Gastroesophageal sphincter (tissue), 4 donors: ENCODE measurements around the gene SPON1. TPM values are rescaled to one million over a fixed set of nuclear protein-coding genes. Genes with fewer than 3 reads are reported as not detected.

ENCODE experiments used
- ATAC-seq: fragments of 150-250 bp; one replicate; pipeline ENCODE4 v1.9.1; 2016; ENCODE audit warnings: mild to moderate bottlenecking, moderate library complexity
- H3K27ac ChIP-seq, 4 donors: fragments of 200-600 bp; sonication (generic) in 3 of 4; 1 replicate in 3 of 4; 2 replicates in 1 of 4; pipeline ENCODE4 v1.5.1; 2016 to 2019
- H3K27me3 ChIP-seq: fragments of 200-600 bp; sonication (generic); one replicate; pipeline ENCODE4 v1.5.1; 2019
- H3K36me3 ChIP-seq, 2 donors: fragments of 200-600 bp; sonication (generic); one replicate each; pipeline ENCODE4 v1.5.1; 2019; ENCODE audit warnings: control low read depth in 1 of 2
- H3K4me1 ChIP-seq, 3 donors: fragments of 200-600 bp; sonication (generic); 1 replicate in 2 of 3; 2 replicates in 1 of 3; pipeline ENCODE4 v1.5.1; 2016 to 2019; ENCODE audit warnings: control low read depth in 2 of 3
- H3K4me3 ChIP-seq, 2 donors: fragments of 200-600 bp; sonication (generic); one replicate each; pipeline ENCODE4 v1.5.1; 2019; ENCODE audit warnings: mild to moderate bottlenecking in 1 of 2, moderate library complexity in 1 of 2
- H3K9me3 ChIP-seq, 3 donors: fragments of 200-600 bp; sonication (generic); one replicate each; pipeline ENCODE4 v1.5.1; 2017 to 2019; ENCODE audit warnings: control low read depth in 2 of 3
- EP300 ChIP-seq: sonication (generic); formaldehyde crosslinking; IDR thresholded peaks from one replicate; pipeline ENCODE4 v1.6.1; 2017; ENCODE audit warnings: antibody characterized with exemption, mild to moderate bottlenecking
- POLR2A ChIP-seq, 2 donors: fragments of 450-650 bp; IDR thresholded peaks; one replicate each; pipeline ENCODE4 v1.6.1; 2017; ENCODE audit warnings: antibody characterized with exemption in 2 of 2, mild to moderate bottlenecking in 2 of 2, moderate library complexity in 1 of 2
- POLR2AphosphoS5 ChIP-seq: sonication (generic); formaldehyde crosslinking; IDR thresholded peaks from one replicate; pipeline ENCODE4 v1.6.1; 2017; ENCODE audit warnings: antibody characterized with exemption
- WGBS, 2 donors: methylation state at CpG; one replicate each; pipeline ENCODE4 v1.1.5; 2018; ENCODE audit warnings: low coverage in 1 of 2; 5-methylcytosine and 5-hydroxymethylcytosine counted together
- total RNA-seq, 4 donors: library from RNA; depleted of rRNA; stranded (reverse); fragments of >200 nt; gene quantifications; one replicate each; pipeline ENCODE4 v1.1.0, GENCODE V29; 2016
- TF ChIP-seq, protein P1 (sequence below), 4 experiments: fragments of 200-600 bp in 2 of 4; fragments of 450-650 bp in 2 of 4; sonication (generic) in 1 of 4; IDR thresholded peaks; one replicate each; pipeline ENCODE4 v1.5.1; 2017 to 2019; ENCODE audit warnings: antibody characterized with exemption in 4 of 4, mild to moderate bottlenecking in 2 of 4, moderate library complexity in 2 of 4

The SPON1 gene
- total RNA-seq, 4 donors from 2014 or later, result 11.0 to 121 (median 64.6) TPM

DNA sequence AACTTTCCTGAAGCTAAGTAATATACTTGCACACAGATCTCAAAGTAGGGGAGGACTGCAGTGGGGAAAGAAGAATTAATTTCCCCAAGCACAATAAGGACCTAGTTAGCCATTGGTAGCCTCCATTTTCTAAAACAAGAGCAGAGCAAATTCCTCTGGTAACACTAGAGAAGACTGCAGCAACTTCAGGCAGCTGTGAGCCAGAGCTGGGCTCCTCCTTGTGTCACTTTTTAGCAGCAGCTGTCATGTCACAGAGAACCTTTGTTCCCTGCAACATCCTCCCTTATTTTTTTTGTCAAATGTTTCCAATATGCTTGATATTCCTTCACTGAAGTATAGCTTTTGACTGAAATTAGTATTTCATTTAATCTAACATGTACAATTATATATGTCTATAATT lies 342.1 kb downstream of the SPON1 start:
- no peak for ATAC-seq
- TF ChIP-seq POLR2AphosphoS5 (no peak), POLR2A (IDR thresholded peaks at IDR 0.05) (no peak), EP300 (no peak)
- TF ChIP-seq, protein P1, sequence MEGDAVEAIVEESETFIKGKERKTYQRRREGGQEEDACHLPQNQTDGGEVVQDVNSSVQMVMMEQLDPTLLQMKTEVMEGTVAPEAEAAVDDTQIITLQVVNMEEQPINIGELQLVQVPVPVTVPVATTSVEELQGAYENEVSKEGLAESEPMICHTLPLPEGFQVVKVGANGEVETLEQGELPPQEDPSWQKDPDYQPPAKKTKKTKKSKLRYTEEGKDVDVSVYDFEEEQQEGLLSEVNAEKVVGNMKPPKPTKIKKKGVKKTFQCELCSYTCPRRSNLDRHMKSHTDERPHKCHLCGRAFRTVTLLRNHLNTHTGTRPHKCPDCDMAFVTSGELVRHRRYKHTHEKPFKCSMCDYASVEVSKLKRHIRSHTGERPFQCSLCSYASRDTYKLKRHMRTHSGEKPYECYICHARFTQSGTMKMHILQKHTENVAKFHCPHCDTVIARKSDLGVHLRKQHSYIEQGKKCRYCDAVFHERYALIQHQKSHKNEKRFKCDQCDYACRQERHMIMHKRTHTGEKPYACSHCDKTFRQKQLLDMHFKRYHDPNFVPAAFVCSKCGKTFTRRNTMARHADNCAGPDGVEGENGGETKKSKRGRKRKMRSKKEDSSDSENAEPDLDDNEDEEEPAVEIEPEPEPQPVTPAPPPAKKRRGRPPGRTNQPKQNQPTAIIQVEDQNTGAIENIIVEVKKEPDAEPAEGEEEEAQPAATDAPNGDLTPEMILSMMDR (IDR thresholded peaks at IDR 0.05), result no peak
- H3K9me3 ChIP-seq, result no peaks in the 10 kb centered on the region
- H3K4me3 ChIP-seq, result no peak overlapping the region
- H3K27me3 ChIP-seq, result no peaks in the 10 kb centered on the region
- H3K4me1 ChIP-seq, result peaks cover 2 to 40% (median 6%) of the 10 kb centered on the region in 3 donors
- no peaks in the 10 kb centered on the region for H3K36me3 ChIP-seq
- no peak overlapping the region for H3K27ac ChIP-seq

DNA sequence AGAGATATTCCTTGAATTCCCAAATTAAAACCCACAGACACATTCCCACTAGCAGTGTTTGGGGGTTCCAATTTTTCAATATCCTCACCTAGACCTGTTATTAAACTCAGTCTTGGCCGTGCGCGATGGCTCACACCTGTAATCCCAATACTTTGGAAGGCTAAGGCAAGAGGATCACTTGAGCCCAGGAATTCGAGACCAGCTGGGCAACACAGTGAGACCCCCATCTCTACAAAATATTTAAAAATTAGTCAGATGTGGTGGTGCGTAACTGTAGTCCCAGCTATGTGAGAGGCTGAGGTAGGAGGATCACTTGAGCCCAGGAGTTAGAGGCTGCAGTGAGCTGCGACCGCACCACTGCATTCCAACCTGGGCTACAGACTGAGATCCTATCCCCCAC lies 343.1 kb downstream of the SPON1 start:
- ATAC-seq, result no peak
- WGBS, 2 donors, result 82 to 98% methylated on average over 2 to 7 of the region's 7 CpGs
- Histone ChIP-seq H3K4me3 (no peak overlapping the region), H3K27ac (no peak overlapping the region), H3K4me1 (peaks cover 0 to 40% (median 2%) of the 10 kb centered on the region in 3 donors), H3K27me3 (no peaks in the 10 kb centered on the region), H3K36me3 (no peaks in the 10 kb centered on the region), H3K9me3 (no peaks in the 10 kb centered on the region)
- TF ChIP-seq EP300 (no peak), POLR2AphosphoS5 (no peak), POLR2A (IDR thresholded peaks at IDR 0.05) (no peak)
- TF ChIP-seq, protein P1 (IDR thresholded peaks at IDR 0.05), result no peak

DNA sequence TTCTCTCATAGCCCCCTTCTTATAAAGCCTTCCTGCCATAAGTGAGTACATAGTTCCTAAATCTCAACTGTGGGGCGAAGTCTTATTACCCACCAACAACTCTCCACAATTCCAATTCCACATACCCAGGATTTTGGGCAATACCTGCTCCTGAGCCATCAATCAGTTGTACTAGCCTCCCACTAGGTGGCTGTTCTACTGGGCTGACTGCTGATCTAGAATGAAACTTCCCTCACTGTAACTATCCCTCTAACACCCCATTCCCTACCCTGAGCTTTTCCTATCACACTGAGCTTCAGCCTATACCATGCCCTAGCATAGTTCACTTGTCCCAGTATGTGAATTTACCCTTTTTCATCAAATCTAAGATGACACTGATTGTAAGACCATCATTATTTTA lies 344.0 kb downstream of the SPON1 start:
- no peak overlapping the region for H3K27ac ChIP-seq
- no peaks in the 10 kb centered on the region for H3K36me3 ChIP-seq
- H3K9me3 ChIP-seq, result no peaks in the 10 kb centered on the region
- no peaks in the 10 kb centered on the region for H3K27me3 ChIP-seq
- TF ChIP-seq POLR2AphosphoS5, result no peak
- TF ChIP-seq, protein P1 (IDR thresholded peaks at IDR 0.05), result no peak
- TF ChIP-seq POLR2A (IDR thresholded peaks at IDR 0.05), result no peak
- TF ChIP-seq EP300, result no peak
- H3K4me3 ChIP-seq, result no peak overlapping the region
- WGBS, 2 donors, result 92% methylated on average over 1 of the region's 1 CpG; no CpG with 5 or more reads in 1 of the 2 donors
- no peak for ATAC-seq
- H3K4me1 ChIP-seq, result peaks cover 0 to 43% (median 2%) of the 10 kb centered on the region in 3 donors

DNA sequence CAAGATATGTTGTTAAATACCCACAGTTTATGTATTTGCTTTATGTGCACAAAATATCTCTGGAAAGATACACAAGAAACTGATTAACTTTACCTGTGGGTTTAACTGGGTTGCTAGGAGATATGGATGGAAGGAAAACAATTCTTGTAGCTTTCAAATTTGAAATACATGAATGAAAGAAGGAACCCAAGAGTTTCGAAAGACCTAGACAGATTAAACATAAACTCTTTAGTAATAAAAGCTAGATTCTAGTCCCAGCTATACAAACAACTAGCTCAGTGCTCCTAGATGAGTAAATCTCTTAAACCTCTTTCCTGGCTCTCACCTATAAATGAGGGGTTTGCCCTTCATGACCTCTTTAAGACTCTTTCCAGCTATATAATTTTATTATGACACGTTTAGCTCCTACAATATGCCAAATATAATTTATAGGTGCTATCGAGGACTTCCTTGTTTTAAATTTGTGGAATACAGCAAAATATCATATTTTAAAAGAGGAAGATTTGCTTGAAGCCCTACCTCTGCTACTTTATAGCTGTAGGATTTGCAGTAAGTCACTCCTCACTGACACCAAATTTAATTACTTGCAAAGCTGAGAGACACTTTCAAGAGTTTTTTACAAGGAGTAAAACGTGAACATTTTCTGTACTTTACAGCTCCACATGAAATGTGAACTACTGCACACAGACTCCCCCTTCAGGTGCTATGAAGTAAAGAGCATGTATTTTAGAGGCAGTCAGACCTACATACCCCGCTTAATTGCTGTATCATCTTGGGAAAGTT lies 345.8 kb downstream of the SPON1 start:
- no peak for ATAC-seq
- Histone ChIP-seq H3K4me1 (peaks cover 2 to 60% (median 9%) of the 10 kb centered on the region in 3 donors), H3K27ac (no peak overlapping the region), H3K36me3 (no peaks in the 10 kb centered on the region), H3K27me3 (no peaks in the 10 kb centered on the region), H3K9me3 (no peaks in the 10 kb centered on the region), H3K4me3 (no peak overlapping the region)
- TF ChIP-seq POLR2AphosphoS5, result no peak
- TF ChIP-seq, protein P1 (IDR thresholded peaks at IDR 0.05), result peak; percentile 25 to 53 (median 52)
- no peak for TF ChIP-seq POLR2A (IDR thresholded peaks at IDR 0.05)
- WGBS, 2 donors, result 33 to 35% methylated on average over 5 of the region's 5 CpGs

DNA sequence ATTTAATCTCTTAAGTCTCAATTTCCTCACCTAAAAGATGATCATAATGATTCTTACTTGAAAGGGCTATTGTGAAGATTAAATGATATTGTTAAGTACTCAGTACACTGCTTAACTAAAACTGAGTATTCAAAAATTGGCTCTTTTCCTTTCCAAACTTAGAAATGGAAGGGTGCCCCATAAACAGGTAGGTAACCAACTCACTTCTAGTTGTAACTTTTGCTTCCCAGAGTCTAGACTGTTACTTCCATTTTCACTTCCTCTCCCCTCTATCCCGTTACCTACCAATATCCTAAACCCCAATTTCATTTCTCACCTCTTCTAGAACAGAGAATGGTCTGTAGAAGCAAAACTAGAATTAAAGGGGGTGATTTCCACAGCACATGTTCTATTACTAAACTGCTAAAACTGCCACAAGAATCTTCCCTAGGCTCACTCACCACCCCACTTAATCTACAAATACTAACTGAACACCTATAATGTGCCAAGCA lies 346.4 kb downstream of the SPON1 start:
- WGBS, 2 donors, result 75 to 100% methylated on average over 1 of the region's 1 CpG
- no peak overlapping the region for H3K27ac ChIP-seq
- no peak for ATAC-seq
- peaks cover 4 to 66% (median 9%) of the 10 kb centered on the region in 3 donors for H3K4me1 ChIP-seq
- no peaks in the 10 kb centered on the region for H3K36me3 ChIP-seq
- TF ChIP-seq POLR2A (IDR thresholded peaks at IDR 0.05) (no peak), POLR2AphosphoS5 (no peak), EP300 (no peak)
- TF ChIP-seq, protein P1 (IDR thresholded peaks at IDR 0.05), result no peak
- H3K4me3 ChIP-seq, result no peak overlapping the region
- H3K27me3 ChIP-seq, result no peaks in the 10 kb centered on the region
- no peaks in the 10 kb centered on the region for H3K9me3 ChIP-seq
